ENCODE data around the gene HLX.

The HLX gene

GRCh38 chr1:220882061-220882891 is 3.0 kb downstream of the HLX start:
- DNase-seq: no peak

DNA sequence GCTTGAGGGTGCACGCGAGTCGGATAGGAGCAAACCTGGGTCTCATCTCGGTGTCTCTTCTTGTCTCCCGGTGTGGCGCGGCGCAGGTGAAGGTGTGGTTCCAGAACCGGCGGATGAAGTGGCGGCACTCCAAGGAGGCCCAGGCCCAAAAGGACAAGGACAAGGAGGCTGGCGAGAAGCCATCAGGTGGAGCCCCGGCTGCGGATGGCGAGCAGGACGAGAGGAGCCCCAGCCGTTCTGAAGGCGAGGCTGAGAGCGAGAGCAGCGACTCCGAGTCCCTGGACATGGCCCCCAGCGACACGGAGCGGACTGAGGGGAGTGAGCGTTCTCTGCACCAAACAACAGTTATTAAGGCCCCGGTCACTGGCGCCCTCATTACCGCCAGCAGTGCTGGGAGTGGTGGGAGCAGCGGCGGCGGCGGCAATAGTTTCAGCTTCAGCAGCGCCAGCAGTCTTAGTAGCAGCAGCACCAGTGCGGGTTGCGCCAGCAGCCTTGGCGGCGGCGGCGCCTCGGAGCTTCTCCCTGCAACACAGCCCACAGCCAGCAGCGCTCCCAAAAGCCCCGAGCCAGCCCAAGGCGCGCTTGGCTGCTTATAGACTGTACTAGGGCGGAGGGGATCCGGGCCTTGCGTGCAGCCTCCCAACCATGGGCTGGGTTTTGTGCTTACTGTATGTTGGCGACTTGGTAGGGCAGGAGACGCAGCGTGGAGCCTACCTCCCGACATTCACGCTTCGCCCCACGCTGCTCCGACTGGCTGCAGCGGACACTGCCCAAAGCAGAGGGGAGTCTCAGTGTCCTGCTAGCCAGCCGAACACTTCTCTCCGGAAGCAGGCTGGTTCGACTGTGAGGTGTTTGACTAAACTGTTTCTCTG is 5.1 kb downstream of the HLX start:
- DNase-seq: no peak

GRCh38 chr1:220884981-220885918 is 6.0 kb downstream of the HLX start:
- no peak for DNase-seq

- no peak for DNase-seq
These were observed 6.7 kb downstream of the HLX start for GRCh38 chr1:220885971-220886370.

GRCh38 chr1:220886470-220887201 is 7.4 kb downstream of the HLX start:
- DNase-seq: no peak

- no peak for DNase-seq
These were observed 7.9 kb downstream of the HLX start for GRCh38 chr1:220887202-220887519.

- no peak for DNase-seq
These were observed 8.5 kb downstream of the HLX start for GRCh38 chr1:220887520-220888416.

DNA sequence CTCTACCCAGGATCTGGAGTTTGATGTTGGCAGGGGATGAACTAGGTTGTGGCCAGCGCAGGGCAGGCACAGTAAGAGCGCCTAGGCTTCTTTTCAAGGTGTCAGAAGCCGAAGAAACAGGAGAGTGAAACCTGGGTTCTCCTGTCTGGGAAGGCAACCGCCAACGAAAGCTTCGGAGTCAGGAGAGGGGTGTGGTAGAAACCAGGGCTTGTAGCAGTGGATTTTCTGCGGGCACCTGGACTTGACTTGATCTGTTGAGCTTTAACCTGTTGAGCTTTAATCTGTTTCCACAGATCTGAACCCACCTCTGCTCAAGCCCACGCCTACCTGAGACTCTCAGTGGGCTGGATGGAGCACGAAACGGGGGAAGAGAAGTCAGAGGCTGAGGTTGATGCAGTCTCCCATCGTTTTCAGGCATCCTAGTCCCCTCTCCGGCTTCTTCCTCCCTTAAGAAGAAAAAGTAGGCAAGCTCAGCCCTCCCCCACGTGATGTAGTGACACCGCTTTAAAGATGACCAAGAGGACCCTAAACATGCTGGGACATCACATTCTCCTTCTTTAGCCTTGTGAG is 9.3 kb downstream of the HLX start:
- no peak for DNase-seq

GRCh38 chr1:220889333-220889732 is 10.1 kb downstream of the HLX start:
- DNase-seq: no peak

- DNase-seq: no peak
These were observed 10.6 kb downstream of the HLX start for GRCh38 chr1:220889848-220890287.

GRCh38 chr1:220890602-220891001 is 11.4 kb downstream of the HLX start:
- DNase-seq: no peak

DNA sequence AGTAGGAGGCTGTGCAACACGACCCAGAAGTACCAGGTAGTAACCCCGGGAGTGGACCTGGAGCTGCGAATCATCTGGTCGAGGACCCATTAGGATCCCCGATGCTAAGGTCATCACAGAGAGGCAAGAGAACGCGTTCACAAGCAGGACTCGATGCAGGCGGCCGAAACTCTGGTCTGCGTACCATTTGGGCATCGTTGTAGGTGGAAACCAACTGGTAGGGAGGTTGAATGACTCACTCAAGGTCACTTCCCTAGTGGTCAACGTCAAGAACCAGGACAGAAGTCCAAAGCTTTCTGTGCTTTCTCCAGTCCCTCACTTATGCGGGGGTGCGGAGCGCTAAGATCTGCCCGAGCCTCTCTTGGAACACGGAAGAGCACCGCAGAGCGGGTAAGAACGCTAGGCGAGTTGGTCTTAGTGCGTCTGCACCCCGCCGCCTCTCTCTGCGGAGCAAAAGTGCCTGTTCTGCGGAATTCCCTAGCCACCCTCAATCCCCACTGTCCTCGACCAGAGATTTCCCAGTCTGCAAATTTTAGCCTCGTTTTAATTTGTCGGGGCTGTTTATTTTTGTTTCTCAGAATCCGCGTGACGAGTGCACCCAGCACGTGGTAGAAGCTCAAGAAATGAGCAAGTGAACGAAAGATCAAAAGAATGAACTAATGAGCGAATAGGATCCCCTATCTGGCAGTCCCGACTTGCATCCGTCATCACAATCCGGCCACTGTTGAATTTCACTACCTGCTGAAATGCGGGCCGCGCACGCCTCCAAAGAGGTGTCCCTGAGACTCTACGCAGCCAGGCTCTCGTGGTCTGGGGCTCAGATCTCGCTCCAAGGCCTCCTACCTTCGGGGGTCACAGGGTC is 12.2 kb downstream of the HLX start:
- DNase-seq: no peak

- no peak for DNase-seq
These were observed 12.8 kb downstream of the HLX start for GRCh38 chr1:220892086-220892376.

DNA sequence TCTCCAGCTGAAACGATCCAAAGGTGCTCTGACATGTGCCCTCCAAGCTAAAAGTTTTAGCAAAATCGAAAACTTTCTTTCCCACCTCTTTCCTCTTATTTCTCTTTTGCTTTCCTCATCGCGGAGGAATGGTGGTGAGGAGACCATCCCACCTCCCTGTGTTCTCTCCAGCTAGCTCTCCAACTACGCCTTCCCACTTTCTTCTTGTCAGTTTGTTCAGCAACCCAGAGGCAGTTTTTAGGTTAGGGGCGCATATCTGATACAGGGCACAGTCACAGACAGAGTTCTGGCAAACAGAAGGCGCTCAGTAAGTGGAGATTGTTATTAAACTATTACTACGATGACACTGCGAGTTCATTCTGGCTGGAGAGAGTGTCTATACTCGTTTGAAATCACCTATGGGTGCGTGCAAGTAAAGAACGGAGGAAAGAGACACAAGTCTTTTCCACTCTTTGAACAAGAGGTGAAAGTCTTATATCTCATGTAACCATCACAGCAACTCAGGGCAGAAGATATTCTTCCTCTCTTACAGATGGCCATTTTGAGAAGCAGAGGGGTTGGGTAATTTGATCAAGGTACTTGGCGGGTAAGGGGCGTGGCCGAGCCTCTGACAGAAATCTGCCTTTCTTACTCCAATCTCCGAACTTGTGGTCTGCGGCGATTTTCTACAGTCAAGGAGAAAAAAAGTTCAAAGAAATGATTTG is 13.9 kb downstream of the HLX start:
- DNase-seq: no peak

DNA sequence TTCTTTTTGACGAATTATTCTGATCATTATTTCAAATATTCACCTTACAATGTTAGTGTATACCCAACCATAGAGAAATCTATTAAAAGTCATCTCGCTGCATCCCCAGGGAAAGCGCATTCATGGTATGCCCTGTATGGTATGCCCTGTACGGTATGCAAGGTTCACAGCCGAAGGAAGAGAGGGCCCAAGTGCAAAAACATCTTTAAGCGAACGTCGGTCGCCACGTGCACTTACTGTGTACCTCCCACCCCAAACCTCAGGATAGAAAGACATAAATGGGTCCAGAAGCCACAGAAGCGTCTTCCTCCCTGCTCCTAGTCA is 14.4 kb downstream of the HLX start:
- no peak for DNase-seq

DNA sequence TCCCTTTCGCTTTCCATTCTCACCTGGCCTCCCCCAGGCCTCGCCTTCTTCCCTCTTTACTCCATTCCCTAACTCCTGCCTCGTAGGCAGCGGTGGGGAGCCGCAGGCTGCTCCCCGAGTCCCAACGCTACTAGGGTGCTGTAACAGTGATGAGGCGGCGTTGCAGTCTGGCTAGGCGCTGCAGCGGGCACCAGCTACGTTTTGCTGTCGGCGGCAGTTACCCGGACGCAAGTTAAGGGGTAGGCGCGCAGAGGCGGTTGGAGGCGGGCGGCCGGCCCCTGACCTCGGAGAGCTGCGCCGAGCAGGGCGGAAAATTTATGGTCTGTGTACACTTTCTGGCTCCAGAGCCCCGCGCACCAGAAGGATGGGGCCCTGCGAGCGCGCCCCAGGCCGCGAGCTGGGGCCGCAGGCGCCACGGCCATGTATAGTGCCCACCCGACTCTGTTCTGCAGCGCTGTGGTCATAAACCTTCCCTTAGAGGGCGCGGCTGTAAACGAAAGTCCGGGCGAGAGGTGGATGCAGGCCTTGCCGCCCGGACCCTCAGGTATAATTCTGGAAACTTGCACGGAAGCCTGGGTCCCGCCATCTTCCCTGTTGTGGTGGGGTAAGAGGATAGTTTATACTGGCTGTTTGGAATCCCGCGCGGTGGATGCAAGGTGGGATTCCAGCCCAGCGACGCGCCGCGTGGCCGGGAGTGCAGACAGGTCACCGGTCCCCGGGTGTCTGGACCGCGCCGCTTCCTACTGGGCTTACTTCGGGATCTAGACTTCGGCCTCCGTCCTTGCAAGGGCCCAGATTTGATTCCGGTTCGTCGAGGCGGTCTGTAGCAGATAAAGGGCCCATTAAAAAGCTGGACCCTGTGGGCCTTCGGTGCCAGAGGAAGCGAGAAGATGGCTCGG is 15.0 kb downstream of the HLX start:
- DNase-seq: no peak

DNA sequence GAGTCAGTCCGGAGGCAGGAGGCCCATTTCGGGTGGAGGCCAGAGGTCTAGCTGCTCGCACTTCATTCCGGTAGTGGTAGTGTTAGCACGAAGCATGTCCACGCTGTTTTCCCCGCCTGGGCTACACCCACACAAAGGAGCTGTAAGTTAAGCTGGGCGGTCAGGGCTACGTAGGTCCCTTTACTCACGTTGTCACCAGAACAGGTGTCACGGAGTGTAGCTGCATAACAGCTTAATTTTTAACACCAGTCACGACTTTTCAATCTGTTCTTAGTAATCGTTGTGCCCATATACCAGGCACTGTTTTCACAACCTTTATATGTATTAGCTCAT is 15.6 kb downstream of the HLX start:
- DNase-seq: no peak

DNA sequence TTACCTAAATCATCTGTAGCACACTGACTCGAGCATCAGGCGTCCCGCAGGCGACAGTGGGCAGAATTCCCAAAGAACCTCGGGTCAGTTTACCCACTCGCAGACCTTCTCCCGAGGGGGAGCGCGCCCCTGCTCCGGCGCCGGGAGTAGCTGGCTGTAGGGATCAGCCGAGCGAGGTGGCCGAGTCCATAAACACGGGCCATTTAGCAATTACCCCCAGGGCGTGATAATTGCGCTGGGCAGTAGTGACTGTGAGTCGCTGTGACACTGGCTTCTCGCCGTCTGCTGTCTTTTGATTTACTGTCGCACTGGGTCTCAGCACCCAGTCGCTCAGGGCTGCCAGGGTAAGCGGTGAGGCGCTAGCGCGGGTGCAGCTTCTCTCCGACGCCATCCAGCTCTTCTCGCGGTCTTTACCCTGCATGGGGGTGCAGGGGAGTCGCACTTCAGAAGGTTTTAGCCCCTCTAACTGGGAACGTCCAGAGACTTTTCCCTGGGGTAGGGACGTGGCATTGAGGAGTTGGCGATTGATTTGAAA is 16.2 kb downstream of the HLX start:
- DNase-seq: no peak
